ENCODE measurements around the gene TAPT1.
"Not testable (repeated sequence)": the region's sequence is repeated elsewhere in the genome, so short reads cannot be mapped to it uniquely, and the experiment has no call there.

The TAPT1 gene, protein sequence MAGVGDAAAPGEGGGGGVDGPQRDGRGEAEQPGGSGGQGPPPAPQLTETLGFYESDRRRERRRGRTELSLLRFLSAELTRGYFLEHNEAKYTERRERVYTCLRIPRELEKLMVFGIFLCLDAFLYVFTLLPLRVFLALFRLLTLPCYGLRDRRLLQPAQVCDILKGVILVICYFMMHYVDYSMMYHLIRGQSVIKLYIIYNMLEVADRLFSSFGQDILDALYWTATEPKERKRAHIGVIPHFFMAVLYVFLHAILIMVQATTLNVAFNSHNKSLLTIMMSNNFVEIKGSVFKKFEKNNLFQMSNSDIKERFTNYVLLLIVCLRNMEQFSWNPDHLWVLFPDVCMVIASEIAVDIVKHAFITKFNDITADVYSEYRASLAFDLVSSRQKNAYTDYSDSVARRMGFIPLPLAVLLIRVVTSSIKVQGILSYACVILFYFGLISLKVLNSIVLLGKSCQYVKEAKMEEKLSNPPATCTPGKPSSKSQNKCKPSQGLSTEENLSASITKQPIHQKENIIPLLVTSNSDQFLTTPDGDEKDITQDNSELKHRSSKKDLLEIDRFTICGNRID

DNA sequence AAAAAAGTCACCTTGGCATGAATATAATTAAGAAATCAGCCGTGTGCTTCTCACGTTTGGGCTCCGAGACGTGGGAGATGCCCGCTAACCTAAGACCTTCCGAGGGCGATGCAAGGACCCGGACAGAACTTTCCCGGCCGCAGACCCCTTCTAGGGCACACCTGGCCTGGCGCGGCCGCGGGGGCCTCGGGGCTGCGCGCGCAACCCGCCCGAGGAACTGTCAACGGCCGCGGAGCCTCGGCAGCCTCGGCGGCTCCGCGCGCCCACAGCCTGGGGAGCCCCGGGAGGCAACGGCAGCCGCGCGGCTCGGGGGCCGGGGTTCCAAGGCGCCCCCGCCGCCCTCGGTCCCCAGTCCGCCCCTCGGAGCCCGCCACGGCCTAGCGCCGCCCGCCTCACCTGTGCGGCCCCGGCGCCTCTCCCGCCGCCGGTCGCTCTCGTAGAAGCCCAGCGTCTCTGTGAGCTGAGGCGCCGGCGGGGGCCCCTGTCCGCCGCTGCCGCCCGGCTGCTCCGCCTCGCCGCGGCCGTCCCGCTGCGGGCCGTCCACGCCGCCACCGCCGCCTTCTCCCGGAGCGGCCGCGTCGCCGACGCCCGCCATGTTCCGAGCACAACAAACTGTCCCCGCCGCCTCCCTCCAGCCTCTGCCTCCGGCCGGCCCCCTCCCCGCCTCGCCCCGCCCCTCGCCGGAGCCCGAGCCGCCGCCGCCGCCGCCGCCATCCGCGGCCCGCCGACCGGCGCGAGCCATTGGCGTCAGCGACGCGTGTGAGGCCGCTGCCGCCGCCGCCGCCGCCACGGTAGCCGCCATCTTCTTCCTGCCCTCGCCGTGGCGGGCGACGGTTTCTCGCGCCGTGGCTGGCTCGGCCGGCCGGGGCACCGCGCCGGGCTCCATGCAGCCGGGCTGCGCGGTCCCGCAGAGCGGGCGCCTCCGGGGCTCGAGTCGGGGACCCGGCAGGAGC, at the start of gene TAPT1:
TAPT1 (minus strand) TSS at position 609 of the 953 bp plus-strand sequence; CDS start at position 595, 14 bp downstream.
- DNase-seq, result peak; percentile 81

DNA sequence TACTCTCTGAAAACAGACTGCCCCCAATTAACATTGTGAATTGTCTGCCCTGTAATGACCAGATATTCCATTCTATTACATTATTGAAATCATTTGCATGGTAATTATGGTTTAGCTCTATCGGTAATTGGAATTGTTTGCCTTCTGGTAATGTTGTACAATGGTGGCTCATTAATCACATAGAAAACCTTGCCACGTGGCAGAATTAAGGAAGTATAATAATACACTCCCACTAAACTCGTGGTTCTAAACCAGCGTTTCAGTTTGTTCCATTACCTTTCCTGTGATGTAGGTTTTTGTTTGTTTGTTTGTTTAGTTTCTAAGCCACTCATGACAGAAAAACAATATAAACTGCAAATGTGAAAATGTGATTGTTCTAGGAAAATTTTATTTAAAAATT, 45.1 kb upstream of the TAPT1 start:
- DNase-seq, result no peak

DNA sequence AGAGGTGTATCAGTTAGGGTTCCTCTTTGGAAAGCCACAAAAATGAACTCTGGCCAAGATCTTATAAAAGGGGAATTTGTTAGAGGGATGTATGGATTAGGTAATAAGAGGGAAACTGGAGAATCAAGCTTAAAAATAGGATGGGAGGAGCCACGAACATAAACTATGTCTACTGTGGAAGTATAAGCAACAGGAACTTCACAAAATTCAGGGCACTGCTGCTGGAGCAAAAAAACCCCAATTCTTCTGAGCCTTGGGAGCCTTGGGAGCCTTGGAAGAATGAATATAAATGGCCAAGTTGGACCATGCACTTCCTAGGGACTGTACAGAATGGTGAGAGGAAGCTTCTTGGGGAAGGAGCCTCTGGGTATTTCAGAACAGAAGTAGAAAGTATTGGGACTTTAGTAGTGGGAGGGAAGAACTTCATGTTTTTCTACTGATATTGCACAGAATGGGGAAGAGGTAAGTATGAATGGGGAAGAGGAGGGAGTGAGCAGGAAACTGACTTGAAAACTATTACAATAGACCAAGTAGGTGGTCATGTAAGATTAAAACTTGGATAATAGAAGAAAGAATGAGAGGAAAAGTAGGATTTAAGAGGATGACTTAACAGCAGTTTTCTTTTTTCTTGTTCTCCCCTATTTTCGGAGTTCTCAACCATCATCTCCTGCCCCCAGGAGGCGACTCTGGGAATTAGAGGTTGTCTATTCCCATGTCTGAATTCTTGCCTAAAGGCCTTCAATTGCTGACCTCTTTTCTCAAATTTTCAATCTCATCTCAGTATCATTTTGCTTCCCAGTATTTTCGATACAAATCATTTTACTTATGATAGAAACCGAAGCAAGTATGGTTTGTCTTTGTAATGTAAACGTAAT, 44.4 kb upstream of the TAPT1 start:
- no peak for DNase-seq

DNA sequence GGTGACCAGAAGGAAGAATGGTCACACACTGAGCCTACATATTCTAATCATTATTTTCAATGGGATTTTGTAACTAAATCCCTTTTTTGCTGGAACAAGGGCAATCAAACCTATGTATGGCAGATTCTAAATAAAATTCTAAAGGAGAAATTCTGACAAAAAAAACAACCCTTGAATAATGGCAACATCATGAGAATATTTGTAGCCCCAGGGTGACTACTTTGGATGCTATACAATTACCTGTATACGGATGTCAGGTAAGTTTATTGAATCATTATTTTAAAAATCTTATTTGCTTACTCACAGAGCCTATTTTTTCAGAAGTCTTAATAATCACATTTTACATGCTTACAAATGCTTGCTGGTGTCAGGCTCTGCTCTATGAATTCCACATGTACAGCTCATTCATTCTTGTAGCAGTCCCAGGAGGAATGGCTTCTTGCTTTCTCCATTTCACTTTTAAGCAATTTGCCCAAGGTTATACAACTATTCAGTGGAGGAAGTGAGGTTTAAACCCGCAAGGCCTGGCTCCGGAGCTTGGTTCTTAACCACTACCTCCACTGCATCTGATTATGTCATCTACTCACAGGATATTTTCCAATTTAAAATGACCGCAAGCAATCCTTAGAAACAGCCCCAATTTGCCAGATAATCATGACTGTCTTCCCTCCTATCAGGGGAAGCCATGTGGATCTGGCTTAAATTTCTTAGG, 43.6 kb upstream of the TAPT1 start:
- DNase-seq, result not testable (repeated sequence)

DNA sequence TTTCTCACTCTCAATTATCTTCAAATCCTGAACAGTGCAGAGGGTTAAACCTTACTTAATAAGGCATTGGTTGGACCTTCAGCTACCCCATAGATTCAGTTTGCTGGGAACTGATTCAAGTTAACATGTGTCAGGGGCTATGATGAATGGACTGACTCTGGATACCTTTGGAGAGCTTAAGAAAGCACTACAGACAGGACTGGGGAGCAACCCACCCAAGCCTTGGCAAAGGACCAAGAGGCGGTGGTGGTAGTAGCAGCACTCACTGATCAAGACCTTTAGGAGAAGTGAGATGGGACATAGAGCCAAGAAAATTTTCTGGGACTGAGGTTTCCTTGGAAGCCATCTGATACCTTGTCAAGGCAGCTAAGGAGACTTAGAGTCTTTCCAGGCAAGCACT, 43.0 kb upstream of the TAPT1 start:
- DNase-seq, result no peak

DNA sequence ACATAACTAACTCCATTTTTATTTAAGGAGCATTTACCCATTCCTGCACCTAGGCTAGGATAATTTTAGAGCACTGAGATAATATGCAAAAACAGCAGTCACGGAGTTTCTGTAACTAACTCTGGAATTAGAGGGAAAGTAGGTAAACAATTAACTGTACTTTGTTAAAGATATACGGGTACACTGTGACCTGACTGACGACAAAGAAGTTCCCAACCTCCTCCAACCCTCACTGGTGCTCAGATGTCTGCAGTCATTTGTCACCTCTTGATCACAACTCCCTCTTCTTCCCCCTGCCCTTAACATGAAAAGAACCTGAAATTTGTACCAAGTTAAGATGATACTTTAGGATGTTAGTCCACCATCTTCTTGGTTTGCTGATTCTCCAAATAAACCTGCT, 42.0 kb upstream of the TAPT1 start:
- DNase-seq, result no peak

DNA sequence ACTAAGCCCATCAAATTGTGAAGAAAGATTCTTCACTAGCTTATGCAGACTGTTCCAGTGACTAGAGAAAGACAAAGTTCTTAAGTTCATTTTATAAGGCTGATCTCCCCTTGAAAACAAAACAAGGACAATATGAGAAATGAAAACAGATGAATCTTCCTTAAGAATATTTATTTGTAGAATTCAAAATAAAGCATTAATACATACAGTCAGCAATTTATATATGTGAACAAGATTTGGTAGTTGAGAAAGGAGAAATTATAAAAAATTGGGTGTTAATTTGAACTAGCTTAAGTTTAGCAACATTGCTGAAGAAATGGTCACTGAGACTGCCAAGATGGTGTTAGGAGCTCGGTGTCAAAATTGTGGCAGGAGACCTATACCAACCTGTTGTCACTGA, 41.4 kb upstream of the TAPT1 start:
- no peak for DNase-seq

DNA sequence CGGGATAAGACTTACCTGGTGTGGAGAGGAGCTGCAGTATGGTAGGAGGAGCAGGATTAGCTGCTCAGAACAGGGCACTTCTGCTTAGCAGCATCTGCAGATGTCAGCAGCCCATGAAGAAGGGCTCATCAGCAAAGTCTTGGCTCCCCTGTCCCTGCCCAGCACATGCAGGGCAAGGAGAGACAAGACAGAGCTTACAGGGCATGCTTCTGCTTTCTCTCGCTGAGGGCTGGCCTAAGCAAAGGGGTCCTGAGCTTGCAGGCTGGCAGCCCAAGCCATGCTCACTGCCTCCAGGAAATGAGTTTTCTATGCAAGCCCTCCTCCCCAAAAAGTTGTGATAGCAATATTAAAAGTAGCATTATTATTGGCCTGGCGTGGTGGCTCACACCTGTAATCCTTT, 39.5 kb upstream of the TAPT1 start:
- DNase-seq, result no peak

DNA sequence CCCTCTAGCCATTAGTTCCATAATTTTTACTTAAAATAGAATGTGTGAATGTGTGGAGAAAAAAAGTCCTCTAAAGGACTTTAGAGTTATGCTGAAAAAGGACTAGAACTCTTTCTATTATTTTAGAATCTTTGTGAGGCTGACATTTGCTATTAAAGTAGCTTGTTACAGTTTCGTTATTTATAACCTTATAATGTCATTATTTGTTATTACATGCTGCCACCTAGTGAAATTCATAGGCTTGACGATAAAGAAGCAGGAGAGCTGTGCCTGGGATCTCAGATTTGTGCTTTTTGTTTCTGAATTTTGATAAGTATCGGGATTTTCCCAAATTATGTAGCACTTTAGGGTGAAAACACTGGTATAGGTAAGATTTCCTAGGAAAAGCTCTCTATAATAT, 38.5 kb upstream of the TAPT1 start:
- no peak for DNase-seq

DNA sequence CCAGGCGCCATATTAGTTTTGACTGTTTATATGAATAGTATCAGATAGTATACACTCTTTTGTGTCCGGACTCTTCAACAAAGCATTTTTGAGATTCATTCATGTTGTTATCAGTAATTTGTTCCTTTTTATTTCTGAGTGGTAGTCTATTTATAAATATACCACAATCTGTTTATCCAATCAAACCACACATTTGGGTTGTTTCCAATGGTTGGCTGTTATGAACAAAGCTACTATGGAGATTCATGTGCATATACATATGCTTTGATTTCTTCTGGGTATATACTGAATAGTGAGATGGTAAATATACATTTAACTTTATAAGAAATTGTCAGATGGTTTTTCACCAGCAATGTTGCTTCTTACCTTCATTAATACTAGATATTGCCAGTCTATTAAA, 36.8 kb upstream of the TAPT1 start:
- no peak for DNase-seq

DNA sequence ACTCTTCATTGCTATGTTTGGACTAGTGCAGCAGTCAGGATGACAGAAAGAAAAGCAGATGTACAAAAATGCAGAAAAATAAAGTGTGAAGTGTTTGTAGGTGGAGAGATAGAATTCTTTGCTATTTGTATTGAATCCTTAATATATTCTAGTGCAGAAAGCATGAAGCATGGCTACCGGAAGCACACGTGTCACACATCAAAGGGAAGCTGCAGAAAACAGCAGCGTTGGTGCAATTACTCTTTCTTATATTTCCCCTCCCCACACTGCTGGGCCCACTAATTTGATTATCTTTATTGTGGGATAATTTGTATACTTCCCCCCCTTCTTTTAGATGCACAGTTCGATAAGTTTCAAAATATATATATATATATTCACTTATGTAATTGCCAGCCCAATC, 35.9 kb upstream of the TAPT1 start:
- no peak for DNase-seq

DNA sequence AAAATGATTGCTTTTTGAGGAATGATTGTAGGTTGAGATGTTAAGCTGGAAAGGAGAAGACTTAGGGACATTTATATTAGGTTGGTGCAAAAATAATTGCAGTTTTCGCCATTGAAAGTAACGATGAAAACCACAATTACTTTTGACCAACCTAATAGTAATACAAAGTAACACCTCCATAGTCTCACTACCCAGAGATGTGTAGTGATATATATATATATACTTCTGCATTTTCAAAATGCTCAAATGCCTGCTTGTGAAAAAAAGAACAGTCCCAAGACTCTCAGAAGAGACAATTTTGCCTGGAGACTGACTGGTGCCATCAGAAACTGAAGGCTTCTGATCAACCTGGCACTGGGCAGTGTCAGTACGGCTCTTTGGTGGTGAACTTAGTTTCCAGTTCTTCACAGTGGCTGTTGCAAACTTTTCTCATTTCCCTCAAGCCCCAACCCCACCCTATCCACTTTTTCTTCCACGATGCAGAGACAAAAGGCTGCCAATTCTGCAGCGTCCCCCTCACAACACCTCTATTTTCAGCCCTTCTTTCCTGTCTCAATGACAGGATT, 35.1 kb upstream of the TAPT1 start:
- no peak for DNase-seq

DNA sequence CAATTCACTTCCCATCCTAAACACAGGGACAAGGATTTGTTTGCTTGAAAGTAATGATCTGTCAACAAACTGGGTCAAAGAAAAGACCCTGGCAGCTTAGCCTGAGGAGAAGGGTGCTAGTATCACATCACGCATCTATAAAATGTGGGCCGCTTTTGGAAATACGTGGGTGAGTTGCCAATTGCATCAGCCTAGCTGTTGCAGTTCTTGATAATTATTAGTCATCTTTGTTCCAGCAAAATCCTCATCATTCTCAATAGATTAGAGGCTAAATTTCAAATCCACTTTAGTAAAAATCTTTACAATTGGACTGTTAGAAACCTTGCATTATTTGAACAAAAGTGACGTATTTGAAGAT, 33.6 kb upstream of the TAPT1 start:
- DNase-seq, result no peak

DNA sequence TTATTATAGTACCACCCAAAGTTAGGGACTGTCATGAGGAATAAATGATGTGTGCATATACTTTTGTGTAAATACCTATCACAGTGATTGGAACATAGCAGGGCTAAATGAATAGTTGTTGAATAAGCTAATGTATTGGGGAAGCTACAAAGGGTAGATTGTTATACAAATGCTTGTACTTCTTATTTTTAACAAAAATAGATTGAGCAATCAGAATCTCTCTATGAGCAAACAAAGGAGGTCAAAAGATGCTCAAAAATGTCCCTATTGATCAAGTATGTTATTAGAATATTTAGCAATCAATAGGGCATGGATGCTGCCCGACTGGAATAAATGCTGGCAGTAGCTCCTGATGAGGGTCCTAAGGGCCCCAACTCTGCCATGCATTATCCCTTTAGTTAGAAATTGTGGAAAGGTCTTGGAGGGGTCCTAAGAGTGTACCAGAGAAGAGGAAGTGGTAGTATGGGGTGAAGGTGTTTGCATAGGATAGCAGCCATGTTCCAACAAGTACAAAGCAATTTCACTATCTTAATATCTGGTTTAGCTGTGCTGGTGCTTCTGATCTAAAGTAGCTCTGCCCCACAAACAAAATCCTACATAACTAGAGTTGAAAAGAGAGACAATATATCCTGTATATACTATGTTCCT, 33.1 kb upstream of the TAPT1 start:
- no peak for DNase-seq

DNA sequence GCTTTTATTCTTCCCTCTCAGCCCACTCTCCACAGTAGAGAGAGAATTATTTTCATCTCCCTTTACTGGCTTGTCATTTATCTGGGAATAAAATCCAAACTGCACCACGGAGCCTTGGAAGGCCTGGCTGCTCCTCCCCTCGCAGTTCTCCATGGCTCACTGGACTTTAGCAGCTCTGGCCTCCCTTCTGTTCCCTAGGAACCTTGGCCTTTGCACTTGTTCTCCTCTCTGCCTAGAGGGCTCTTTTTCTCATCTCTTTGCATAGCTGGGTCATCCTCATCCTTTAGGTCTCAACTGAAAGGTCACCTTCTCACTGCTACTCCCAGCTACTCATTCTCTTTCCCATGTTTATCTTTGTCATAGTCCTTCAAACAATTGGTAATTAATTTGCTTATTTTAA, 31.3 kb upstream of the TAPT1 start:
- DNase-seq, result no peak

DNA sequence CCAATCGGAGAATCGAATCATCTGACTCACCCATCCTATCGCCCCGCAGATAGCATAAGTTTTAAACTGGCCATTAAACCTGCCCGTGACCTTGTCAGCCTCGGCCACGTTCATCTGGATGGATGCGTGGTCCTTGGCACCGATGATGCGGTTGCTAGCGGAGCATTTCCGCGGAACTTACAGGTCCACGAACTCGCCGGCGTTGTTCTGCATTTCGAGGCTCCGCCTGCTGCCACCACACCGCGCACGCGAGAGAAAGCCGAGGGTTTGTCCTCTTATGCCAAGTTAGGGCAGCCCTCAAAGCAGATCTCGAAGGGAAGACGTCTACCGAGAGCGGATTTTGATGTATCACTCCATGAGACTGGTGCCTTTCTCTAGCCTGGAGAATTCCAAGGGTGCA, 30.1 kb upstream of the TAPT1 start:
- DNase-seq, result no peak

DNA sequence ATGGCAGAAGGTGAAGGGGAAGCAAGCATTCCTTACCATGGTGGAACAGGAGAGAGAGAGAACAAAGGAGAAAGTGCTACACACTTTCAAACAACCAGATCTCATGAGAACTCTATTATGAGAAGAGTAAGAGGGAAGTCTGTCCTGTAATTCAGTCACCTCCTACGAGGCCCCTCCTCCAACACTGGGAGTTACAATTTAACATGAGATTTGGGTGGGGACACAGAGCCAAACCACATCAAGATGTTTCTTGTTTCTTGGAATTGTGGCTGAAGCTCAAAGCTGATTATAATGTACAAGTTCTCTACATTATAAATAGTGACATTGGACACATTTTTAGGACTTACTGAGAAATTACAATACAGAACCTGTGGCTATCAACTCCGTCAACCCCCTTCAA, 29.5 kb upstream of the TAPT1 start:
- no peak for DNase-seq

DNA sequence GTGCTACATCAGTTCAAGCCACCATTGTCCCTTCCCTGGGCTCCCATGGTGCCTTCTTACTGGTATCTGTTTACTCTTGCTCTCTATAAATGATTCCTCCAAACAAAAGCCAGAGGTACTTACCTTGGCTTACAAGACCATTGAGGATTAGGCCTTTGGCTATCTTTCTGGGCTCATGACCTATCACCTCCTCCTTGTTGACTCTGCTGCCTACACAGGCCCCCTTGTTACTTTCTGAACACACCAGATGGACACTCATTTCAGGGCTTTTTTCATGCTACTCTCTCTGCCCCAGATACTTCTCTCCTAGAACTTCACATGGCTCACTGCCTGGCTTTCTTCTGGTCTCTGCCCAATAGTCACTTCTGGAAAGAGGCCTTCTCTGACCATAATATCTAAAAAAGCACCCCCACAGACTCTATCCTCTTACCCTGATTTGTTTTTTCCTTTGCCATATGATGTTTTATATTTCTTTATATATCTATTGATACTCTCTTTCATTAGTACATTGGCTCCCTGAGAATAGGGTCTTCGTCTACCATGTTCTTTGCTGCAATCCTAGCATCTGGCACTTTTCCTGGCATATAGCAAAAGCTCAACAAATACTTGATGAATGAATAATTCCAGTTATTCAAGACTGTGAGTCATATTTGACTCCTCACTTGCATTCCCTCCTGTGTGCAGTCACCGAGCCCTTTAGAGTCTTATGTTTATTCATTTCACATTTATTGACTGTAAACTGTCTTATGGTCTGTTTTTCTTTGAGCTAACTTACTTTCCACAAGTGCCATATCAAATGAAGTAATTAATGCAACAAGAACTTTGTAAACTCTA, 27.1 kb upstream of the TAPT1 start:
- DNase-seq, result no peak

DNA sequence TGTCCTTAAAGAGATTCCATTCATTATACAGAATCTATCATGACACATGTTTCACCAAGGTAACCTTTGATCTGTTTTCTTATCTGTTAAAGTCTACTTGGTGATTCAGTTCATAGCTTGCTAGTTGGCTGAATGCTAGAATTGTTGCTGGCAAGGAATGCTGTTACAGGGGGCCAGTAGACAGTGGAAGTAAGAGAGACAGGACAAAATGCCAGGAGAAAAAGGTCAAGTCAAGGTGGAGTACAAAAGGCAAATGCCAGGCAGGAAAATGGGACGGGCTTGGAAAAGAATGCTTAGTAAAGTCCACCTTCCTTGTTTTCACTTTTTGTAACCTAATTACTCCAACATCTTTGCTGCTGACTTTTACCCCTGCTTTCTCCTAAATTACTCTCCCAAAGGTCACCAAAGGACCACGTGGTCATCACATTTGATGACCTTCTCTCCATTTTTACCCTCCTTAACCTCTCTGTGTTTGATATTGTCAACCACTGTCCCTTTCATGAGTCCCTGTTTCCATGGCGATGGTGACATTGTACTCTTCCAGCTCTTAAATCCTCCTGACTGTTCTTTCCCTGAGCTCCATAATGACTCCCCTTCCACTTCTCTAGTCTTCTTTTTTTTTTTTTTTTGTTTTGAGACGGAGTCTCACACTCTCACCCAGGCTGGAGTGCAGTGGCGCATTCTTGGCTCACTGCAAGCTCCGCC, 24.5 kb upstream of the TAPT1 start:
- no peak for DNase-seq

DNA sequence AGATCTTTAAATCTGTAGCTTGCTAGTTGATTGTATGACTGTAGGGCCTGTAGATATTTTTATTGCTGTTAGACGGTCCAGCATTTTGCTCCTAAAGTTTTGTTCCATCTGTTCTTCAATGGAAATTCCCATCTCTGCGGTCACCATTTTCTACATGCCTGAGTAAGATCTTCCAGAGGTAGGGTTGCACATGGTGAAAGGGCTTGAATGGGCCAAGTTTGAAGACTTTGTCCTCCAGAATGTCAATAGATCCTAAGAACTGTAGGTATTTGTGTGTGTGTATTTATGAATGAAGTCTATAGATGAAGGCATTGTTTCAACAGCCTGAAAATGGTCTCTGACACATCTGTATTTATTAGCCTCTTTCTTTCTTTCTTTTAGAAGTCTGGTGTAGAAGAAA, 22.3 kb upstream of the TAPT1 start:
- DNase-seq, result no peak

All from CD4-positive, alpha-beta T cell treated with Interleukin-15 for 1 hour (primary cell).